PFSK-1 (cell line): Measurements from ENCODE around the gene BCKDHA.

Source experiments
- FOXP2 ChIP-seq: optimal IDR thresholded peaks from 2 replicates; pipeline ENCODE3; 2011; ENCODE audit warnings: borderline replicate concordance, control low read depth, inconsistent platforms; ENCODE audit not compliant: insufficient read depth; ENCODE audit errors: extremely low read length, extremely low read depth
- POLR2AphosphoS5 ChIP-seq: IDR thresholded peaks from 2 replicates; pipeline ENCODE4 v1.6.1; 2012; ENCODE audit warnings: low read depth, mild to moderate bottlenecking, control low read depth, low read length, moderate library complexity
- SIN3A ChIP-seq: IDR thresholded peaks from 2 replicates; pipeline ENCODE4 v1.6.1; 2012; ENCODE audit warnings: mild to moderate bottlenecking, low read length, moderate library complexity, borderline replicate concordance; ENCODE audit not compliant: insufficient read depth
- TAF1 ChIP-seq: IDR thresholded peaks from 2 replicates; pipeline ENCODE4 v1.6.1; 2012; ENCODE audit warnings: low read length, control low read depth, borderline replicate concordance; ENCODE audit not compliant: insufficient read depth
- TF ChIP-seq, protein P1 (sequence below), 2 experiments: IDR thresholded peaks; 2 replicates each; pipeline versions ENCODE4 v1.6.1 to v1.8.0; 2011 to 2012; ENCODE audit warnings: low read depth in 2 of 2, low read length in 2 of 2, control low read depth in 1 of 2, inconsistent platforms in 1 of 2, mild to moderate bottlenecking in 1 of 2, moderate library complexity in 1 of 2; ENCODE audit not compliant: insufficient read depth in 1 of 2

The BCKDHA gene

GRCh38 chr19:41413947-41414346, 16.3 kb downstream of the BCKDHA start:
- no peak for TF ChIP-seq TAF1
- no peak for TF ChIP-seq FOXP2
- TF ChIP-seq POLR2AphosphoS5 = no peak
- TF ChIP-seq SIN3A = no peak
- TF ChIP-seq, protein P1, sequence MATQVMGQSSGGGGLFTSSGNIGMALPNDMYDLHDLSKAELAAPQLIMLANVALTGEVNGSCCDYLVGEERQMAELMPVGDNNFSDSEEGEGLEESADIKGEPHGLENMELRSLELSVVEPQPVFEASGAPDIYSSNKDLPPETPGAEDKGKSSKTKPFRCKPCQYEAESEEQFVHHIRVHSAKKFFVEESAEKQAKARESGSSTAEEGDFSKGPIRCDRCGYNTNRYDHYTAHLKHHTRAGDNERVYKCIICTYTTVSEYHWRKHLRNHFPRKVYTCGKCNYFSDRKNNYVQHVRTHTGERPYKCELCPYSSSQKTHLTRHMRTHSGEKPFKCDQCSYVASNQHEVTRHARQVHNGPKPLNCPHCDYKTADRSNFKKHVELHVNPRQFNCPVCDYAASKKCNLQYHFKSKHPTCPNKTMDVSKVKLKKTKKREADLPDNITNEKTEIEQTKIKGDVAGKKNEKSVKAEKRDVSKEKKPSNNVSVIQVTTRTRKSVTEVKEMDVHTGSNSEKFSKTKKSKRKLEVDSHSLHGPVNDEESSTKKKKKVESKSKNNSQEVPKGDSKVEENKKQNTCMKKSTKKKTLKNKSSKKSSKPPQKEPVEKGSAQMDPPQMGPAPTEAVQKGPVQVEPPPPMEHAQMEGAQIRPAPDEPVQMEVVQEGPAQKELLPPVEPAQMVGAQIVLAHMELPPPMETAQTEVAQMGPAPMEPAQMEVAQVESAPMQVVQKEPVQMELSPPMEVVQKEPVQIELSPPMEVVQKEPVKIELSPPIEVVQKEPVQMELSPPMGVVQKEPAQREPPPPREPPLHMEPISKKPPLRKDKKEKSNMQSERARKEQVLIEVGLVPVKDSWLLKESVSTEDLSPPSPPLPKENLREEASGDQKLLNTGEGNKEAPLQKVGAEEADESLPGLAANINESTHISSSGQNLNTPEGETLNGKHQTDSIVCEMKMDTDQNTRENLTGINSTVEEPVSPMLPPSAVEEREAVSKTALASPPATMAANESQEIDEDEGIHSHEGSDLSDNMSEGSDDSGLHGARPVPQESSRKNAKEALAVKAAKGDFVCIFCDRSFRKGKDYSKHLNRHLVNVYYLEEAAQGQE (IDR thresholded peaks at IDR 0.05; ENCODE audit: insufficient read depth in 1 of 2, low read depth in 2 of 2, low read length in 2 of 2) = no peak

- TF ChIP-seq, protein P1 (IDR thresholded peaks at IDR 0.05; ENCODE audit: insufficient read depth in 1 of 2, low read depth in 2 of 2, low read length in 2 of 2) = no peak
- TF ChIP-seq POLR2AphosphoS5 (no peak), FOXP2 (no peak), TAF1 (no peak), SIN3A (no peak)
Observed at GRCh38 chr19:41414461-41414860, 16.8 kb downstream of the BCKDHA start.

DNA sequence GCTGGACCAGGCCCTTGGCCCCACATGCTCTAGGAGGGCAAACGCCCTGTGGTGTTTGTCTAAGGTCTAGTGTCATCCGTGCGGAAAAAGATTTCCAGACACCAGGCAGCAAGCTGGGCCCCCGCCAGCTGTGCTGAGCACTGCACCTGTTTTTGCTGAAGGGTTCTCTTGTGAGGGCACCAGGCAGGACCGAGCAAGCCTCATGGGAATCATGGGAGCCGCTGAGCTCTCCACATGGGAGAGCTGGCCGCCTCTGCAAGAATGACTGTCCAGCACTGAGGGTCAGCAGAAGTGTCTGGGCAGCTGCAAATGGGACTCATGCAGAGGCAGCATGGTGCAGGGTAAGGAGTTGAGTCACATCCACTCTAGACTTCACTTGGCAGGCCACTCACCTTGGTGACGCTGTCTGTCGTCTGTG, 17.5 kb downstream of the BCKDHA start:
- no peak for TF ChIP-seq TAF1
- no peak for TF ChIP-seq SIN3A
- no peak for TF ChIP-seq FOXP2
- no peak for TF ChIP-seq POLR2AphosphoS5
- TF ChIP-seq, protein P1 (IDR thresholded peaks at IDR 0.05; ENCODE audit: insufficient read depth in 1 of 2, low read depth in 2 of 2, low read length in 2 of 2) = no peak

- no peak for TF ChIP-seq POLR2AphosphoS5
- TF ChIP-seq, protein P1 (IDR thresholded peaks at IDR 0.05; ENCODE audit: insufficient read depth in 1 of 2, low read depth in 2 of 2, low read length in 2 of 2) = no peak
- TF ChIP-seq FOXP2 = no peak
- TF ChIP-seq TAF1 = no peak
- TF ChIP-seq SIN3A = no peak
Observed at GRCh38 chr19:41416194-41416674, 18.6 kb downstream of the BCKDHA start.
